H1 (cell line): ENCODE data around the gene CTSC. TPM values are rescaled to one million over a fixed set of nuclear protein-coding genes. Genes with fewer than 3 reads are reported as not detected.

Source experiments
- CTCF ChIA-PET: fragments of 300-600 bp; sonication (Branson Sonifier 250); formaldehyde crosslinking; loops from one replicate; lab custom pipeline; 2021; ENCODE audit not compliant: partially characterized antibody; lab: Charles Lee
- POLR2A ChIA-PET: fragments of 300-600 bp; sonication (Branson Sonifier 250); formaldehyde crosslinking; loops from one replicate; lab custom pipeline; 2021; ENCODE audit warnings: inconsistent platforms; ENCODE audit not compliant: partially characterized antibody; lab: Charles Lee
- DNase-seq, 2 experiments: peaks; one replicate each; pipeline versions ENCODE4 v3.0.0 to v3.0.0-alpha.2; 2010 to 2022; ENCODE audit warnings: low spot score in 2 of 2, low read depth in 1 of 2, mixed read lengths in 1 of 2
- FAIRE-seq: peaks from 2 replicates; lab custom pipeline; 2011; peaks lifted over from hg19 to GRCh38; lab: Jason Lieb, UNC
- H2AFZ ChIP-seq: 2 replicates; pipeline ENCODE4 v1.8.1; 2012; ENCODE audit warnings: low read length, inconsistent platforms
- H2AK5ac ChIP-seq: 2 replicates; pipeline ENCODE4 v1.6.1; 2013; ENCODE audit warnings: low read depth, low read length
- H2BK120ac ChIP-seq: replicated peaks from 2 replicates; pipeline ENCODE3; 2013; ENCODE audit warnings: low read depth, low read length, inconsistent platforms
- H2BK12ac ChIP-seq: 2 replicates; pipeline ENCODE4 v1.6.1; 2013; ENCODE audit warnings: low read depth, low read length
- H2BK15ac ChIP-seq: 2 replicates; pipeline ENCODE4 v1.6.1; 2013; ENCODE audit warnings: low read length
- H2BK20ac ChIP-seq: 2 replicates; pipeline ENCODE4 v1.6.1; 2013; ENCODE audit warnings: low read length
- H2BK5ac ChIP-seq: 2 replicates; pipeline ENCODE4 v1.6.1; 2013; ENCODE audit warnings: low read depth, low read length
- H3K14ac ChIP-seq: 2 replicates; pipeline ENCODE4 v1.6.1; 2013; ENCODE audit warnings: inconsistent platforms; ENCODE audit not compliant: insufficient read length
- H3K18ac ChIP-seq: 2 replicates; pipeline ENCODE4 v1.6.1; 2013; ENCODE audit warnings: low read length; ENCODE audit errors: extremely low read depth
- H3K23ac ChIP-seq: 2 replicates; pipeline ENCODE4 v1.6.1; 2013; ENCODE audit warnings: inconsistent platforms; ENCODE audit not compliant: insufficient read length
- H3K23me2 ChIP-seq: 2 replicates; pipeline ENCODE4 v1.6.1; 2013; ENCODE audit warnings: low read depth, low read length
- H3K27ac ChIP-seq: 2 replicates; pipeline ENCODE4 v1.6.1; 2011; ENCODE audit warnings: low read depth, low read length, inconsistent platforms
- H3K27me3 ChIP-seq, 4 experiments: replicated peaks in 1 of 4; 1 replicate in 1 of 4; 2 replicates in 3 of 4; pipeline versions ENCODE4 v1.6.1 to v1.8.1; 2011 to 2013; ENCODE audit warnings: low read length in 3 of 4, mild to moderate bottlenecking in 3 of 4, inconsistent platforms in 2 of 4, mixed read lengths in 2 of 4, moderate library complexity in 1 of 4; ENCODE audit not compliant: control insufficient read depth in 3 of 4, insufficient read depth in 3 of 4; ENCODE audit errors: extremely low read depth in 1 of 4
- H3K36me3 ChIP-seq, 4 experiments: 2 replicates each; pipeline versions ENCODE4 v1.6.1 to v1.8.1; 2011 to 2013; ENCODE audit warnings: mild to moderate bottlenecking in 4 of 4, low read length in 3 of 4, moderate library complexity in 2 of 4, control low read depth in 1 of 4, inconsistent platforms in 1 of 4; ENCODE audit not compliant: insufficient read depth in 4 of 4, control insufficient read depth in 2 of 4
- H3K4ac ChIP-seq: replicated peaks from 2 replicates; pipeline ENCODE3; 2013; ENCODE audit warnings: low read length, low read depth, mixed read lengths, inconsistent platforms; ENCODE audit not compliant: insufficient read length
- H3K4me1 ChIP-seq, 4 experiments: replicated peaks in 1 of 4; 1 replicate in 1 of 4; 2 replicates in 3 of 4; pipeline versions ENCODE4 v1.6.1 to v1.8.1; 2011 to 2013; ENCODE audit warnings: low read length in 3 of 4, inconsistent platforms in 2 of 4, mixed read lengths in 1 of 4; ENCODE audit not compliant: insufficient read depth in 4 of 4, control insufficient read depth in 3 of 4
- H3K4me2 ChIP-seq, 2 experiments: 2 replicates each; pipeline versions ENCODE4 v1.6.1 to v1.8.1; 2011 to 2013; ENCODE audit warnings: low read depth in 2 of 2, low read length in 2 of 2, control low read depth in 1 of 2, inconsistent platforms in 1 of 2, mild to moderate bottlenecking in 1 of 2; ENCODE audit not compliant: insufficient read depth in 1 of 2
- H3K4me3 ChIP-seq, 4 experiments: fragments of 200-600, 300-600 bp in 1 of 4; sonication (generic), shearing (Covaris generic), sonication (Bioruptor Twin) in 1 of 4; 2 replicates each; pipeline versions ENCODE4 v1.5.1 to v1.8.1; 2011 to 2016; ENCODE audit warnings: low read length in 4 of 4, low read depth in 3 of 4, control low read depth in 2 of 4, inconsistent platforms in 2 of 4, mild to moderate bottlenecking in 2 of 4, mixed read lengths in 1 of 4, moderate library complexity in 1 of 4; ENCODE audit not compliant: insufficient read depth in 2 of 4; ENCODE audit errors: extremely low read depth in 1 of 4
- H3K56ac ChIP-seq: replicated peaks from 2 replicates; pipeline ENCODE3; 2013; ENCODE audit warnings: low read depth, mild to moderate bottlenecking, mixed read lengths, low read length, inconsistent platforms; ENCODE audit not compliant: insufficient read length
- H3K79me1 ChIP-seq: 2 replicates; pipeline ENCODE4 v1.6.1; 2013; ENCODE audit warnings: low read depth, low read length, control low read depth
- H3K79me2 ChIP-seq, 2 experiments: 2 replicates each; pipeline versions ENCODE4 v1.6.1 to v1.8.1; 2012 to 2013; ENCODE audit warnings: low read length in 2 of 2, mild to moderate bottlenecking in 2 of 2, inconsistent platforms in 1 of 2; ENCODE audit not compliant: insufficient read depth in 2 of 2, control insufficient read depth in 1 of 2
- H3K9ac ChIP-seq, 4 experiments: replicated peaks in 1 of 4; 1 replicate in 1 of 4; 2 replicates in 3 of 4; pipeline versions ENCODE4 v1.6.1 to v1.8.1; 2011 to 2013; ENCODE audit warnings: low read depth in 3 of 4, low read length in 3 of 4, control low read depth in 2 of 4, mild to moderate bottlenecking in 2 of 4, moderate library complexity in 2 of 4, inconsistent platforms in 1 of 4; ENCODE audit errors: extremely low read depth in 1 of 4
- H3K9me3 ChIP-seq, 2 experiments: 2 replicates each; pipeline versions ENCODE4 v1.6.1 to v1.8.1; 2012 to 2013; ENCODE audit warnings: mild to moderate bottlenecking in 2 of 2, moderate library complexity in 2 of 2, control low read depth in 1 of 2, inconsistent platforms in 1 of 2, low read depth in 1 of 2, low read length in 1 of 2, mixed read lengths in 1 of 2; ENCODE audit not compliant: insufficient read depth in 2 of 2
- H4K20me1 ChIP-seq, 2 experiments: replicated peaks in 1 of 2; 2 replicates each; pipeline versions ENCODE3 to v1.8.1; 2011 to 2013; ENCODE audit warnings: inconsistent platforms in 2 of 2, low read length in 2 of 2, mild to moderate bottlenecking in 1 of 2; ENCODE audit not compliant: insufficient read depth in 2 of 2, control insufficient read depth in 1 of 2
- H4K5ac ChIP-seq: 2 replicates; pipeline ENCODE4 v1.6.1; 2013; ENCODE audit warnings: low read length, low read depth, mixed read lengths, inconsistent platforms; ENCODE audit not compliant: insufficient read length
- H4K8ac ChIP-seq: 2 replicates; pipeline ENCODE4 v1.8.0; 2013; ENCODE audit warnings: mild to moderate bottlenecking, moderate library complexity, low read length, inconsistent platforms; ENCODE audit not compliant: insufficient read depth; ENCODE audit errors: extremely low read depth
- H4K91ac ChIP-seq: replicated peaks from 2 replicates; pipeline ENCODE3; 2013; ENCODE audit warnings: low read length, mixed read lengths, inconsistent platforms; ENCODE audit not compliant: insufficient read length
- ATF2 ChIP-seq: IDR thresholded peaks from 2 replicates; pipeline ENCODE4 v1.6.1; 2012; ENCODE audit warnings: low read length, inconsistent platforms
- BACH1 ChIP-seq: IDR thresholded peaks from 2 replicates; pipeline ENCODE4 v1.6.1; 2012; ENCODE audit warnings: low read length, improper control_type of control experiment
- CBX8 ChIP-seq: fragments of 300-800, 300-1000 bp; sonication (generic); IDR thresholded peaks from 2 replicates; pipeline ENCODE4 v1.7.1; 2016; ENCODE audit warnings: low read depth, low read length, borderline replicate concordance
- RXRA ChIP-seq: IDR thresholded peaks from 2 replicates; pipeline ENCODE4 v1.6.1; 2011; ENCODE audit warnings: low read depth, mild to moderate bottlenecking, low read length, moderate library complexity; ENCODE audit not compliant: insufficient read depth
- SP1 ChIP-seq: IDR thresholded peaks from 2 replicates; pipeline ENCODE4 v1.6.1; 2011; ENCODE audit warnings: low read depth, low read length
- SRF ChIP-seq: IDR thresholded peaks from 2 replicates; pipeline ENCODE4 v1.6.1; 2011; ENCODE audit warnings: mild to moderate bottlenecking, low read depth, low read length, moderate library complexity
- TAF1 ChIP-seq: IDR thresholded peaks from 2 replicates; pipeline ENCODE4 v1.6.1; 2011; ENCODE audit warnings: mild to moderate bottlenecking, low read depth, low read length
- WGBS, 2 experiments: shearing (Covaris generic) in 1 of 2; methylation state at CpG; one replicate each; pipeline versions ENCODE4 v1.1.6 to v1.1.7; 2013 to 2015; ENCODE audit warnings: low lambda C conversion rate in 2 of 2, mixed read lengths in 2 of 2, inconsistent platforms in 1 of 2, low coverage in 1 of 2, missing lambda C conversion rate in 1 of 2; ENCODE audit not compliant: insufficient replicate concordance in 2 of 2, insufficient coverage in 1 of 2, insufficient read length in 1 of 2; ENCODE audit errors: extremely low coverage in 1 of 2, missing lambda C conversion rate in 1 of 2; 5-methylcytosine and 5-hydroxymethylcytosine counted together
- polyA plus RNA-seq, 7 experiments: library from polyadenylated mRNA; depleted of rRNA in 3 of 7; stranded (reverse) in 5 of 7; unstranded in 2 of 7; fragments of >200 nt in 5 of 7; fragments of 200-250 nt in 2 of 7; gene quantifications; 1 replicate in 5 of 7; 2 replicates in 1 of 7; 4 replicates in 1 of 7; pipeline versions ENCODE4 v1.2.1 to v1.2.3, GENCODE V29; 2011 to 2013; ENCODE audit warnings: missing spikeins in 2 of 7, mixed read lengths in 2 of 7
- total RNA-seq: library from RNA; stranded (reverse); fragmentation: NEBNext Ultra II Directional; extraction: Animal tissue kit (Norgen Biotek cat#: 25700); gene quantifications from 2 replicates; pipeline ENCODE4 v1.2.1, GENCODE V29; 2021

Gene CTSC
- total and polyA plus RNA-seq, 2 of the 8 experiments (the other 6 are each of a cell fraction or from before 2014, with no cell fraction given), result 347 to 369 TPM

- no peak overlapping the region for H3K4me2 ChIP-seq
- H3K79me1 ChIP-seq, result peaks cover 7% of the 10 kb centered on the region; the same call in 1 of the 2 replicates
- H3K9ac ChIP-seq, result peak overlapping the region in 1 of 4 experiments; percentile 34; a peak in 1 of 7 replicates
- no peaks in the 10 kb centered on the region for H3K23me2 ChIP-seq
- H2BK120ac ChIP-seq, result no peak overlapping the region
- no peak overlapping the region for H2AFZ ChIP-seq
- no peak overlapping the region for H3K18ac ChIP-seq
- WGBS, 2 experiments, result 80% methylated on average over 3 of the region's 3 CpGs; no CpG with 5 or more reads in 1 of the 2 experiments
- H3K27me3 ChIP-seq, result no peaks in the 10 kb centered on the region
- H3K56ac ChIP-seq, result no peak overlapping the region
- no peak overlapping the region for H3K4ac ChIP-seq
- H3K36me3 ChIP-seq, result peaks cover 8 to 79% (median 39%) of the 10 kb centered on the region in 4 experiments; a peak in 7 of 8 replicates
- POLR2A ChIA-PET, result interaction anchor here (0.6 to 13.8 kb wide), 7 partner anchors 8 to 43 kb away, joined by 3 to 129 read pairs (median 7); partner anchors contain the start of gene CTSC
- DNase-seq, result no peak
- H4K91ac ChIP-seq, result no peak overlapping the region
- peaks cover 4 to 13% (median 6%) of the 10 kb centered on the region in 4 experiments; a peak in 5 of 7 replicates for H3K4me1 ChIP-seq
- H2BK5ac ChIP-seq, result no peak overlapping the region
- FAIRE-seq, result no peak
- H4K20me1 ChIP-seq, result peaks cover 19 to 24% of the 10 kb centered on the region in 2 experiments
- no peak overlapping the region for H2AK5ac ChIP-seq
- H3K4me3 ChIP-seq, result no peak overlapping the region
- no peak overlapping the region for H3K23ac ChIP-seq
- CTCF ChIA-PET, result interaction anchor here (0.5 to 4.0 kb wide), 6 partner anchors 13 to 1296 kb away, joined by 3 to 11 read pairs (median 4); no protein-coding TSS in a partner anchor
- H2BK15ac ChIP-seq, result no peak overlapping the region
- H2BK20ac ChIP-seq, result no peak overlapping the region
- H4K8ac ChIP-seq, result no peak overlapping the region
- no peaks in the 10 kb centered on the region for H3K9me3 ChIP-seq
- H4K5ac ChIP-seq, result no peak overlapping the region
- no peak overlapping the region for H3K27ac ChIP-seq
- H2BK12ac ChIP-seq, result no peak overlapping the region
- H3K79me2 ChIP-seq, result peaks cover 9 to 99% of the 10 kb centered on the region in 2 experiments; a peak in 3 of 4 replicates
- no peak overlapping the region for H3K14ac ChIP-seq
- TF ChIP-seq RXRA (no peak), SP1 (no peak), TAF1 (no peak), SRF (no peak), ATF2 (no peak), BACH1 (no peak), CBX8 (no peak)
Observed at GRCh38 chr11:88327462-88328143, 9.9 kb downstream of the CTSC start.
